Measurements from ENCODE around the gene CRIM1. TPM values are rescaled to one million over a fixed set of nuclear protein-coding genes. Genes with fewer than 3 reads are reported as not detected.

The CRIM1 gene
- total and polyA plus RNA-seq, 4 donors, result 2.2 to 22.1 (median 9.6) TPM

DNA sequence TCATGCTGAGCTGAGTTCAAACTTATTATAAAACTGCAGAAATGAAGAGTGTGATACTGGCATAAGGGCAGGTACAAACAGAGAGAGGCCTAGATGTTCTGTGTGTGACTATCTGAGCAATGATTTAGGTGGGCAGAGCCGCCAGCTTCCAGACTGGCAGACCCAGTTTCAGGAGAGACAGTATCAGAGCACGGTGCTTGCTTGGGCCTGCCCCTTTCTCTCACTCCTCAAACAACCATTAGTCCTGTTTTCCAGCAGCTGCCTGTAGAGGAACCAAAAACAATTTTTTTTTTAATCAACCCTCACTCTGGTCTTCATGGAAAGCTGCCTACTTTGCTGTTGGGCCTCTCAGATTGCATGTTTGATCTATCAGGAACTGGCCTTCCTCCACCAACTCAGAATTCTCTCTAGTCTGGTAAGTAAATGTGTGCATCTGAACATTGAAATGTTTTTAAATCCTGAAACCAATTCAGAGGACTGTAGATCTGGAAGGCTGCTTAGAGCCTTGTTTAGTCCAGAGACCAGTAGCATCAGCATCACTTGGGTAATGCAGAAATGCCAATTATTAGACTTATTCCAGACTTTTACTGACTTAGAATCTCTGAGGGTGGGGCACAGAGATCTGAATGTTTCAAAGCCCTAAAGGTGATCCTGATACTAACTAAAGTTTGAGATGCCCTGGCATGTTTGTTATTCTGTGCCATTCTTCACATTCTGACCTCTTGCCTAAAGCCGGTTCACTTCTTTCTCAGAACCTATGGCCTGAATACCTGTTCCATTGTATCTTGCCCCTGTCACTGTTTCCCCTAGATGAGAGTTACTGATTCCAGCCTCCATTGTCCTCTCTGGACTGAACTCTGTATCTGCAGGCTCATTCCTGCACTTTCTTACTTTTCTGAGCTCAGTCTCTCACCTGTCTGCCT is 24.8 kb upstream of the CRIM1 start:
- no peak for DNase-seq (ENCODE audit: low spot score)
- no peaks in the 10 kb centered on the region for H3K27me3 ChIP-seq (ENCODE audit: control insufficient read depth in 4 of 4, insufficient read depth in 4 of 4, low read length in 3 of 4)
- no peak overlapping the region for H3K27ac ChIP-seq (ENCODE audit: low read depth in 1 of 2, low read length in 2 of 2)
- H3K9ac ChIP-seq (ENCODE audit: low read depth in 1 of 2, low read length in 2 of 2), result no peak overlapping the region
- 86% methylated on average over 3 of the region's 3 CpGs for WGBS
- H3K4me1 ChIP-seq (ENCODE audit: control insufficient read depth in 4 of 4, insufficient read depth in 4 of 4, low read length in 3 of 4), result no peaks in the 10 kb centered on the region
- H3K9me3 ChIP-seq (ENCODE audit: control insufficient read depth in 4 of 4, low read length in 3 of 4), result no peaks in the 10 kb centered on the region
- H3K36me3 ChIP-seq (ENCODE audit: control insufficient read depth in 4 of 4, insufficient read depth in 3 of 4, low read depth in 1 of 4, low read length in 3 of 4), result no peaks in the 10 kb centered on the region
- no peak overlapping the region for H3K4me3 ChIP-seq (ENCODE audit: low read depth in 1 of 3, low read length in 3 of 3)
- TF ChIP-seq EGR1 (IDR thresholded peaks at IDR 0.05; ENCODE audit: low read depth in 2 of 2) (no peak), YY1 (IDR thresholded peaks at IDR 0.05) (no peak), NR2F2 (IDR thresholded peaks at IDR 0.05) (no peak), FOXA1 (IDR thresholded peaks at IDR 0.05) (no peak)
- TF ChIP-seq, protein P1, sequence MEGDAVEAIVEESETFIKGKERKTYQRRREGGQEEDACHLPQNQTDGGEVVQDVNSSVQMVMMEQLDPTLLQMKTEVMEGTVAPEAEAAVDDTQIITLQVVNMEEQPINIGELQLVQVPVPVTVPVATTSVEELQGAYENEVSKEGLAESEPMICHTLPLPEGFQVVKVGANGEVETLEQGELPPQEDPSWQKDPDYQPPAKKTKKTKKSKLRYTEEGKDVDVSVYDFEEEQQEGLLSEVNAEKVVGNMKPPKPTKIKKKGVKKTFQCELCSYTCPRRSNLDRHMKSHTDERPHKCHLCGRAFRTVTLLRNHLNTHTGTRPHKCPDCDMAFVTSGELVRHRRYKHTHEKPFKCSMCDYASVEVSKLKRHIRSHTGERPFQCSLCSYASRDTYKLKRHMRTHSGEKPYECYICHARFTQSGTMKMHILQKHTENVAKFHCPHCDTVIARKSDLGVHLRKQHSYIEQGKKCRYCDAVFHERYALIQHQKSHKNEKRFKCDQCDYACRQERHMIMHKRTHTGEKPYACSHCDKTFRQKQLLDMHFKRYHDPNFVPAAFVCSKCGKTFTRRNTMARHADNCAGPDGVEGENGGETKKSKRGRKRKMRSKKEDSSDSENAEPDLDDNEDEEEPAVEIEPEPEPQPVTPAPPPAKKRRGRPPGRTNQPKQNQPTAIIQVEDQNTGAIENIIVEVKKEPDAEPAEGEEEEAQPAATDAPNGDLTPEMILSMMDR (IDR thresholded peaks at IDR 0.05; ENCODE audit: low read depth, low read length, missing input control), result no peak
- TF ChIP-seq, protein P2, sequence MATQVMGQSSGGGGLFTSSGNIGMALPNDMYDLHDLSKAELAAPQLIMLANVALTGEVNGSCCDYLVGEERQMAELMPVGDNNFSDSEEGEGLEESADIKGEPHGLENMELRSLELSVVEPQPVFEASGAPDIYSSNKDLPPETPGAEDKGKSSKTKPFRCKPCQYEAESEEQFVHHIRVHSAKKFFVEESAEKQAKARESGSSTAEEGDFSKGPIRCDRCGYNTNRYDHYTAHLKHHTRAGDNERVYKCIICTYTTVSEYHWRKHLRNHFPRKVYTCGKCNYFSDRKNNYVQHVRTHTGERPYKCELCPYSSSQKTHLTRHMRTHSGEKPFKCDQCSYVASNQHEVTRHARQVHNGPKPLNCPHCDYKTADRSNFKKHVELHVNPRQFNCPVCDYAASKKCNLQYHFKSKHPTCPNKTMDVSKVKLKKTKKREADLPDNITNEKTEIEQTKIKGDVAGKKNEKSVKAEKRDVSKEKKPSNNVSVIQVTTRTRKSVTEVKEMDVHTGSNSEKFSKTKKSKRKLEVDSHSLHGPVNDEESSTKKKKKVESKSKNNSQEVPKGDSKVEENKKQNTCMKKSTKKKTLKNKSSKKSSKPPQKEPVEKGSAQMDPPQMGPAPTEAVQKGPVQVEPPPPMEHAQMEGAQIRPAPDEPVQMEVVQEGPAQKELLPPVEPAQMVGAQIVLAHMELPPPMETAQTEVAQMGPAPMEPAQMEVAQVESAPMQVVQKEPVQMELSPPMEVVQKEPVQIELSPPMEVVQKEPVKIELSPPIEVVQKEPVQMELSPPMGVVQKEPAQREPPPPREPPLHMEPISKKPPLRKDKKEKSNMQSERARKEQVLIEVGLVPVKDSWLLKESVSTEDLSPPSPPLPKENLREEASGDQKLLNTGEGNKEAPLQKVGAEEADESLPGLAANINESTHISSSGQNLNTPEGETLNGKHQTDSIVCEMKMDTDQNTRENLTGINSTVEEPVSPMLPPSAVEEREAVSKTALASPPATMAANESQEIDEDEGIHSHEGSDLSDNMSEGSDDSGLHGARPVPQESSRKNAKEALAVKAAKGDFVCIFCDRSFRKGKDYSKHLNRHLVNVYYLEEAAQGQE (IDR thresholded peaks at IDR 0.05), result no peak

DNA sequence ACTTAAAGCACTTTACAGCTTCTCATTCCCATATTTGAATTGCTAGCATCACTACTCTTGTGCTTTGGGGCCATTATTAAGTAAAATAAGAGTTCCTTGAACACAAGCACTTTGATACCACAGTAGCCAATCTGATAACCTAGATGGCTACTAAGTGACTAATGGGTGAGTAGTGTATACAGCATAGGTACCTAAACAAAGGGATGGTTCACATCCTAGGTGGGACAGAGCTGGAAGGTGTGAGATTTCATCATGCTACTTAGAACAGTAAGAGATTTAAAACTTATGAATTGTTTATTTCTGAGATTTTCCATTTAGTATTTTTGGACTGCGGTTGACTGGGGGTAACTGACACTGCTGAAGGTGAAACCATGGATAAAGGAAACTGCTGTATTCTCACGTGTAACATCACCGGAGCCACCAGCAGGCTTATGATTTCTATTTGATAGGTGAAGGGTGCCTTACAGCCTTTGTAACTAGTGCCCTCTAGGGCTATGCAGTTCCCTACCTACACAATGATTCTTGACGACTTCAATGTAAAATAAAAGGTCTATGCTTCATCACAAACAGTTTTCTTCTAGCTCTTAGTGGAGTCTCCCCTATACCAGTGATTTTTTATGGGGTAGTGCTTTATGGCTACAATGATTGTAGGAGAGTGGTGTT is 22.1 kb upstream of the CRIM1 start:
- H3K27me3 ChIP-seq (ENCODE audit: control insufficient read depth in 4 of 4, insufficient read depth in 4 of 4, low read length in 3 of 4), result no peaks in the 10 kb centered on the region
- H3K36me3 ChIP-seq (ENCODE audit: control insufficient read depth in 4 of 4, insufficient read depth in 3 of 4, low read depth in 1 of 4, low read length in 3 of 4), result no peaks in the 10 kb centered on the region
- no peaks in the 10 kb centered on the region for H3K9me3 ChIP-seq (ENCODE audit: control insufficient read depth in 4 of 4, low read length in 3 of 4)
- H3K4me1 ChIP-seq (ENCODE audit: control insufficient read depth in 4 of 4, insufficient read depth in 4 of 4, low read length in 3 of 4), result no peaks in the 10 kb centered on the region
- H3K9ac ChIP-seq (ENCODE audit: low read depth in 1 of 2, low read length in 2 of 2), result no peak overlapping the region
- no peak for DNase-seq (ENCODE audit: low spot score)
- H3K27ac ChIP-seq (ENCODE audit: low read depth in 1 of 2, low read length in 2 of 2), result no peak overlapping the region
- H3K4me3 ChIP-seq (ENCODE audit: low read depth in 1 of 3, low read length in 3 of 3), result no peak overlapping the region
- 41% methylated on average over 4 of the region's 4 CpGs for WGBS
- TF ChIP-seq, protein P3, sequence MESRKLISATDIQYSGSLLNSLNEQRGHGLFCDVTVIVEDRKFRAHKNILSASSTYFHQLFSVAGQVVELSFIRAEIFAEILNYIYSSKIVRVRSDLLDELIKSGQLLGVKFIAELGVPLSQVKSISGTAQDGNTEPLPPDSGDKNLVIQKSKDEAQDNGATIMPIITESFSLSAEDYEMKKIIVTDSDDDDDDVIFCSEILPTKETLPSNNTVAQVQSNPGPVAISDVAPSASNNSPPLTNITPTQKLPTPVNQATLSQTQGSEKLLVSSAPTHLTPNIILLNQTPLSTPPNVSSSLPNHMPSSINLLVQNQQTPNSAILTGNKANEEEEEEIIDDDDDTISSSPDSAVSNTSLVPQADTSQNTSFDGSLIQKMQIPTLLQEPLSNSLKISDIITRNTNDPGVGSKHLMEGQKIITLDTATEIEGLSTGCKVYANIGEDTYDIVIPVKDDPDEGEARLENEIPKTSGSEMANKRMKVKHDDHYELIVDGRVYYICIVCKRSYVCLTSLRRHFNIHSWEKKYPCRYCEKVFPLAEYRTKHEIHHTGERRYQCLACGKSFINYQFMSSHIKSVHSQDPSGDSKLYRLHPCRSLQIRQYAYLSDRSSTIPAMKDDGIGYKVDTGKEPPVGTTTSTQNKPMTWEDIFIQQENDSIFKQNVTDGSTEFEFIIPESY (IDR thresholded peaks at IDR 0.05), result no peak
- peak; percentile 21 to 27 for TF ChIP-seq RAD21 (IDR thresholded peaks at IDR 0.05)
